HG02973 (cell line): ENCODE measurements around the gene ELK3.
"Not testable (repeated sequence)": the region's sequence is repeated elsewhere in the genome, so short reads cannot be mapped to it uniquely, and the experiment has no call there.

Experiments used
- ATAC-seq: cut with Tn5 transposase; IDR thresholded peaks from one replicate; pipeline ENCODE4 v1.9.1; 2021; ENCODE audit warnings: moderate library complexity; ENCODE audit not compliant: unreplicated experiment

ELK3 gene

DNA sequence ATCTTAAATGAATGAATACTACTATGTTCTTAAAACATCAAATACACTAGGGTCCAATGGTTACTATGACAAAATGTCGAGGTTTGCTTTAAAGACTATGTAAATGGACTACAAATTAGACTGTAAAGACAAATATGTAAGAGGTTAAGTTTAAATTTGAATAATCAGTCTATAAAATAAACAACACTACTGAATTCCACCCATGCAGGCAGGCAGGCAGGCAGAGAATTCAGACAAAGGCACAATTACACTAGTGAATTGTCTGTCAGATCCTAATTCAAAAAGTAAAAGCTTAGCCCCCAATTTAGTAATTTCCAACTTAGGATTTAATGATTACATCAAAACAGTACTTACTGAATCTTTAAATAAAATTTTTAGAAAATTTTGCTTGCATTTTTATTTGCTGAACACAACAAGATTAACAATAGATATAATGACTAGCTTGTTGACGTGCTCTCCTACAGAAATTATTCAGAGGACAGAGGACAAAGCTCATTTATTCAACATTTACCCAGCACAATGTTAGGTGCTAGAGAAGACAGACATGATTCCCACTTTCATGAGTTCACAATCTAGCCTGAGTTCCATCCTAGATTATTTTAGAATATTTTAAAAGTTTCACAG lies 108.6 kb downstream of the ELK3 start:
- ATAC-seq, result no peak

DNA sequence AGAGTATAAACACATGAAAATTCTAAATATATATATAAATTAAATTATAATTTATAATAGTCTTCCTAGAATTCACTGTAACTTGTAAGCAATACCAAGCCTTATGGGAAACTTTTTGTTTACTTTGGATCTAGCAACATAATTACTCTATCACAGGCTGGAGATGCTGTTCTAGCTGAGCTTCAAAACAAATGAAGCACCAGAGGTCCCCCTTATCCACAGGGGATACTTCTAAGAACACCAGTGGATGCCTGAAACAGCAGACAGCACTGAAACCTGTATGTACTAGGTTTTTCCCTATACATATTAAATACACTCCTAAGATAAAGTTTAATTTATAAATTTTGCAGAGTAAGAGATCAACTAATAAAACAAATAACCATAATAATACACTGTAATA lies 109.5 kb downstream of the ELK3 start:
- ATAC-seq, result no peak

GRCh38 chr12:96305665-96306064 lies 111.5 kb downstream of the ELK3 start:
- no peak for ATAC-seq

DNA sequence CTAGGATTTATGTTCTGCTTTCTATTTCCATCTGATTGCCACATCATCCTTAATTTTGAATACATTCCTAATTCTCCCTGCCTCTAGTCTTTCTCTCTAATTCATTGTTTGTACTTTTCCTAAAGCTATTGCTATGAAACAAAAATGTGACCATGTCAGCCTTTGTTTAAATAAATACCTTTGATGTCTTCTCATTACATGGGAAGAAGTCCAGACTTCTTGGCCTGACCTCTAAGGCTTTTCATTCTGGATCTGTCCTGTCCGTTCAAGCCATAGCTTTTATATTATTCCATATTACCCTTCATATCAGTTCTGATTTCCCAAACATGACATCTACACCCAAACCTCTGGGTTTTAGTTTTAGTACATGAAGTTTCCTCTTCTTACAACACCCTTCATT lies 114.7 kb downstream of the ELK3 start:
- ATAC-seq, result no peak

GRCh38 chr12:96310067-96310466 lies 115.9 kb downstream of the ELK3 start:
- ATAC-seq, result no peak

GRCh38 chr12:96311191-96311590 lies 117.0 kb downstream of the ELK3 start:
- ATAC-seq, result no peak

DNA sequence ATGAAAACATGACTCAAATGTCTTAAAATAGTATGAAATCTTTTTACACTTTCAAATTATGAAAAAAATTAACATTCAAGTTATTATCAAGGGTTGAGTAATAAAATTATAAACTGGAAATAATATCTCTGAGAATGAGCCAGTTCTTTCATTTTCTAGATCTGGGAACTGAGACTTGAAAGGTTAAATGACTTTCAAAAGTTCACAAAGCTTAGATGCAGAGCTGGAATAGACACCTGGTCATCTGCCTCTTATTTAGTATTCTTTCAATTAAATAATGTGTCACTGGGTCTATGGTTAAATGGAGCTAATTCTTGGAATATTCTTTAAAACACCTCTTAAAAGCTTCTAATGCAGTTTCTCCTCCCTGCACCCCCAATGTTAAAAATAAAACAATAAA lies 119.4 kb downstream of the ELK3 start:
- no peak for ATAC-seq

GRCh38 chr12:96314723-96315122 lies 120.5 kb downstream of the ELK3 start:
- ATAC-seq, result no peak

DNA sequence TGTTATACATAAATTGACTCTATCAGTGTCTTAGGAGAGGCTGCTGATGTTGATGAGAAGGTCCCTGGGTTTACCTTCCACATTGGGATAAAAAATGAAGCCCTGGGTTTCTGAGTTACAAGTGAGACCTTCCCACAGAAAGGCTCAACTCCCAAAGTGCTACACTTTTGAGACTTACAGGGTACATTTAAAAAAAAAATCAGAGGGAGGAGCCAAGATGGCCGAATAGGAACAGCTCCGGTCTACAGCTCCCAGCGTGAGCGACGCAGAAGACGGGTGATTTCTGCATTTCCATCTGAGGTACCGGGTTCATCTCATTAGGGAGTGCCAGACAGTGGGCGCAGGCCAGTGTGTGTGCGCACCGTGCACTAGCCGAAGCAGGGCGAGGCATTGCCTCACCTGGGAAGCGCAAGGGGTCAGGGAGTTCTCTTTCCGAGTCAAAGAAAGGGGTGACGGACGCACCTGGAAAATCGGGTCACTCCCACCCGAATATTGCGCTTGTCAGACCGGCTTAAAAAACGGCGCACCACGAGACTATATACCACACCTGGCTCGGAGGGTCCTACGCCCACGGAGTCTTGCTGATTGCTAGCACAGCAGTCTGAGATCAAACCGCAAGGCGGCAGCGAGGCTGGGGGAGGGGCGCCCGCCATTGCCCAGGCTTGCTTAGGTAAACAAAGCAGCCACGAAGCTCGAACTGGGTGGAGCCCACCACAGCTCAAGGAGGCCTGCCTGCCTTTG lies 121.7 kb downstream of the ELK3 start:
- ATAC-seq, result not testable (repeated sequence)

DNA sequence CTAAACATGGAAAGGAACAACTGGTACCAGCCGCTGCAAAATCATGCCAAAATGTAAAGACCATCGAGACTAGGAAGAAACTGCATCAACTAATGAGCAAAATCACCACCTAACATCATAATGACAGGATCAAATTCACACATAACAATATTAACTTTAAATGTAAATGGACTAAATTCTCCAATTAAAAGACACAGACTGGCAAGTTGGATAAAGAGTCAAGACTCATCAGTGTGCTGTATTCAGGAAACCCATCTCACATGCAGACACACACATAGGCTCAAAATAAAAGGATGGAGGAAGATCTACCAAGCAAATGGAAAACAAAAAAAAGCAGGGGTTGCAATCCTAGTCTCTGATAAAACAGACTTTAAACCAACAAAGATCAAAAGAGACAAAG lies 123.6 kb downstream of the ELK3 start:
- not testable (repeated sequence) for ATAC-seq
